NCI-H128 (cell line): Measurements from ENCODE around the gene SLC49A3.
A peak's percentile ranks its signal among the peaks of the same experiment; 100 is the strongest.

Experiments
- DNase-seq: peaks from one replicate; lab custom pipeline; 2025; ENCODE audit not compliant: unreplicated experiment; lab: John Stamatoyannopoulos, UW

The SLC49A3 gene

DNA sequence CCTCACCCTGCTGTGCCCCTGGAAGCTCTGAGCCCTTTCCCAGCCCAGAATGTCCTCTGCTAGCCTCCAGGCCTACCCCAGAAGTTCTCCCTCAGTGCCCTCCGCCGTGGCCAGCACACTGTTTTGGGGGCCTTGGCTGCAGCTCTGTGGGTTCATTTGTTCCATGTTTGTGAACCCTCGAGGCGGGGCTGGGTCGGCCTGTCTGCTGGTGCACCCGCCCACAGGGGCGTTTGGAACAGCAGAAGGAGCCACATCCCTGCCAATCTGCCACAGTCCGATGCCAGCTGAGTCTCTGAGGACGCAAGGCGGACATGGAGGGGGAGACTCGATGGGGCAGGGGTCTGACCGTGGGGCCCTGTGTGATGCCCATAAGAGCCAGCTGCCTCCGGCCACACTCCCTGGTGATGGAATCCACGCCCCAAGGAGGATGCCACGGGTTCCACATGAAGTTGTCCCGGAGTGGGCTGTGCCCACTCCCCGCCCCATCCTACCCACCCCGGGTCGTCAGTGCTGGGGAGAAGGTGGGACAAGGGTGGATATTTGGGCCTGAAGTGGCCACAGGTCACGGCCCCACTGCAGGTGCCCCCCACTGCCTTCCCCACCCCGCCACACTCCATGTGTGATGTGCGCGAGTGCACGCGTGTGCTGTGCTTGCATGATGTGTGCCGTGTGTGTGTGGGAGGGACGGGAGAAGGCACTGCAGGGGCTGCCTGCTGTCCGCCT, 22.0 kb downstream of the SLC49A3 start:
- no peak for DNase-seq

GRCh38 chr4:666436-666810, 22.5 kb downstream of the SLC49A3 start:
- no peak for DNase-seq

GRCh38 chr4:665751-666435, 23.1 kb downstream of the SLC49A3 start:
- DNase-seq: no peak

GRCh38 chr4:665381-665750, 23.6 kb downstream of the SLC49A3 start:
- DNase-seq: no peak

- DNase-seq: no peak
Measured at GRCh38 chr4:664713-665231, 24.2 kb downstream of the SLC49A3 start.

- peak; percentile 25 for DNase-seq
Measured at GRCh38 chr4:663438-664428, 25.2 kb downstream of the SLC49A3 start.

- DNase-seq: no peak
Measured at GRCh38 chr4:663046-663437, 25.9 kb downstream of the SLC49A3 start.

DNA sequence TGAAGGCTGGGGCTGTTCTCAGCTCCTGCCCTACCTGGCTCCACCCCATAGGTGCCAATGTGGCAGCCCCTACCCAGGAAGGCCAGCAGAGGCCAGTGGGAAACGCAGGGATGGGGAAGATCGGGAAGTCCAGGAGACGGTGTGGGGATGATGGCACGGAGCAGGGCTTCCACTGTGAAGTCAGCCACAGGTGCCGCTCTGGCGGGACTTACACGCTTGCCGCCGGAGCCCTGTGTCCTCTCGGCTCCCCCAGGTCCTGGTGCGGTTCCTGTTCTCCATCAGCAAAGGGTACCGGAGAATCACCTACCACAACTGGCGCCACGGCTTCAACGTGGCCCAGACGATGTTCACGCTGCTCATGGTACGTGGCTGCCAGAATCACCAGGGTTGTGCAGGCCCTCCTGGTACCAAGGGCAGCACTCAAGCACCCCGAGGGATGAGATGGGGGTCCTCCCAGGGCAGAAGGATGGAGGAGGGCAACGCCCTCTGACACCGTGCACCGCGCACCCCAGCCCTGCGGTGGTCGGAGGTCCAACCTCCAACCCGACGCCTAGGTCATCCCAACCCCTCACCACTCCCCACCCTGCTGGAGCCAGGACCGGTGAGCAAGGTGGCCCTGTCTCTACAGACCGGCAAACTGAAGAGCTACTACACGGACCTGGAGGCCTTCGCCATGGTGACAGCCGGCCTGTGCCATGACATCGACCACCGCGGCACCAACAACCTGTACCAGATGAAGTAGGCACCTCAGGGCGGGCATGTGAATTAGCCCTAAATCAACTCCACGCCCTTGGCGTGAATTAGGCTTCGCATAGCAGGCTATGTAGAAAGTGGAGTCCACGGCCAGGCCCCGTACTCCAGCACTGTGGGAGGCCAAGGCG, 26.8 kb downstream of the SLC49A3 start:
- no peak for DNase-seq

GRCh38 chr4:661231-661630, 27.7 kb downstream of the SLC49A3 start:
- no peak for DNase-seq

DNA sequence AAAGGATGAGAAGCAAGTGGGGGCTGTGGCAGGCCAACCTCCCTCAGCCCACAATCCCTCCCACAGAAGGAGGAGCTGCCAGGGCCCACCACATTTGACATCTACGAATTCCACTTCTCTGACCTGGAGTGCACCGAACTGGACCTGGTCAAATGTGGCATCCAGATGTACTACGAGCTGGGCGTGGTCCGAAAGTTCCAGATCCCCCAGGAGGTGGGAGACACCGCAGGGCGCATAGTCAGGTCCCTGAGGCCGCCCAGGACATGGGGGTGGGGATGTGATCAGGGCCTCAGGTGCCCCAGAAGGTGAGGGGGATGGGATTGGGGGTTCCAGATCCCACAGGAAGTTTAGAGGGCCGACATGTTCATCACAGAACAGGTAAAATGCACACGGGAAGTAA, 28.6 kb downstream of the SLC49A3 start:
- DNase-seq: no peak

DNA sequence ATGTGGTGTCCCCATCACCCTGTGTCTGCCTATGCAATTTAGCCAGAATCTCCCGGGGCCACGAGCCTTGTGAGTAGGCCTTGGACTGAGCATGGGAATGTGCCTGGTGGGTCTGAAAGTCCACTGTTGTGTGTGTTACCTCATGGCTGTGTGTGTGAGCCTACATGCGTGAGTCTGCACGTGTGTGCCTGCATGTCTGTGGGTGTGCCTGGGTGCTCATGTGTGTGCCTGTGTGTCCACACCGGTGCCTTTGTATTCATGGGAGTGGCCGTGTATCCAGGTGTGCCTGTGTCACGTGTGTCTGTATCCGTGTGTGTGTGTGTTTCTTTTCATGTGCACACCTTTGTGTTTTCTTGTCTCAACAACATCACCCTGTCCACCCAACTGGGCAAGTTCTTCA, 29.1 kb downstream of the SLC49A3 start:
- no peak for DNase-seq

GRCh38 chr4:658681-659667, 30.0 kb downstream of the SLC49A3 start:
- no peak for DNase-seq

- DNase-seq: no peak
Measured at GRCh38 chr4:657834-658667, 30.9 kb downstream of the SLC49A3 start.

GRCh38 chr4:657338-657833, 31.6 kb downstream of the SLC49A3 start:
- no peak for DNase-seq

- DNase-seq: no peak
Measured at GRCh38 chr4:656436-657337, 32.3 kb downstream of the SLC49A3 start.

DNA sequence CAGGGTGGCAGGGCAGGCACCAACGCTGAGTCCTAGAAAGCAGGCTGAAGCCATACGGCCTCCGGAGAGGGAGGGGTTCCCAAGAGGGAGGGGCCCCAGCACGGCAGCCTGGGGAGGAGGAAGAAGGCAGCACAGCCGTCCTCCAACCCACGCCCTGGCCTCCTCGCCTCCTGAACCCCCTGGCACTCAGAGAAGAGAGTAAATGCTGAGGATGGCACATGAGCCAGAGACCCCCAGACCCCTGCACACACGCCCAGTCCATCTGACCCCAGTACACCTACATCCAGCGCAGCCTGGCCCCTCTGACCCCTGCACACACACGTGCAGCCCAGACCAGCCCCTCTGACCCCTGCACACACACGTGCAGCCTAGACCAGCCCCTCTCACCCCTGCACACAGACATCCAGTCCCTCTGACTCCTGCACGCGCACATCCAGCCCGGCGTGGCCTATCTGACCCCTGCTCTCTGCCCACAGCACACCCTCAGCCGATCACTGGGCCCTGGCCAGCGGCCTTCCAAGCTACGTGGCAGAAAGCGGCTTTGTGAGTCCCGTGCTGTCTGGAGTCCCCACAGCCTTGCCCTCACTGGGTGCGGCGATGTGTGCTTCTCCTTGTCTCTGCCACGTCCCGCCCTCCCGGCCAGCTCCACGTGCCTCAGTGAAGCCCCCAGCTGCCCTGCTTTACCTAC, 33.3 kb downstream of the SLC49A3 start:
- no peak for DNase-seq
